Measurements from ENCODE around the gene CCDC167.

Gene CCDC167

DNA sequence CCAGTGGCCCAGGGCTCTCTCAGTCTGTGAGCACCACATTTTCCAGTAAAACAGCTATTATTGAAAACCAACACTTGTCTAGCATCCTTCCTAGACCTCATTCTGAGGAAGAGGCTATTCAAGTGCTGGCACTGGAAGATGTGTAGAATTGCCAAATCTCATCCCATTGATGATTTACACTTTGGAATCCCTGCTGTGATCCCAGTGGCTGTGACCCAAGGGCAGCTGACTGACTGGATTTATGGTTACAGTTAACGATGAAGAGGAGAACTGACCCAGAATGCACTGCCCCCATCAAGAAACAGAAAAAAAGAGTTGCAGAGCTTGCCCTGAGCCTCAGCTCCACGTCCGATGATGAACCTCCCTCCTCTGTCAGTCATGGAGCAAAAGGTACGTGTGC lies 64.3 kb downstream of the CCDC167 start:
- Histone ChIP-seq H3K4me2 (ENCODE audit: low read length, poor library complexity, severe bottlenecking) (no peak overlapping the region), H2BK120ac (ENCODE audit: low read depth, low read length) (no peak overlapping the region), H3K23ac (ENCODE audit: low read length in 2 of 2) (no peak overlapping the region), H2BK12ac (ENCODE audit: low read length in 2 of 2) (no peak overlapping the region), H2AK5ac (ENCODE audit: low read length, severe bottlenecking) (no peak overlapping the region), H3K9me3 (ENCODE audit: control insufficient read depth, low read length) (no peaks in the 10 kb centered on the region), H4K8ac (ENCODE audit: low read length) (no peak overlapping the region), H3K27me3 (ENCODE audit: control insufficient read depth in 1 of 2, insufficient read depth in 1 of 2, low read length in 2 of 2) (no peaks in the 10 kb centered on the region), H3K4me3 (ENCODE audit: insufficient read depth in 1 of 2, low read depth in 1 of 2, low read length in 2 of 2) (peak overlapping the region in 1 of 2 experiments; percentile 4), H4K91ac (ENCODE audit: low read length) (no peak overlapping the region), H3K14ac (ENCODE audit: low read length in 2 of 2) (no peak overlapping the region), H2AFZ (ENCODE audit: low read depth, low read length) (no peak overlapping the region), H3K79me1 (replicated peaks; ENCODE audit: low read length, poor library complexity, severe bottlenecking) (peaks cover 38% of the 10 kb centered on the region), H3K36me3 (ENCODE audit: control insufficient read depth in 1 of 2, insufficient read depth in 2 of 2, low read depth in 1 of 2, low read length in 2 of 2) (peaks cover 6 to 41% of the 10 kb centered on the region in 2 experiments), H3K27ac (ENCODE audit: low read length, poor library complexity, severe bottlenecking) (no peak overlapping the region), H3K4me1 (ENCODE audit: control insufficient read depth, insufficient read depth, low read depth, low read length) (peaks cover 9% of the 10 kb centered on the region), H3K9ac (ENCODE audit: low read length) (peak overlapping the region; percentile 46), H3K4ac (ENCODE audit: low read depth in 1 of 2, low read length in 2 of 2) (no peak overlapping the region), H3K18ac (ENCODE audit: low read depth in 1 of 2, low read length in 2 of 2) (no peak overlapping the region), H2BK15ac (ENCODE audit: low read depth, poor library complexity, severe bottlenecking) (no peak overlapping the region), H2BK5ac (ENCODE audit: low read depth, low read length, poor library complexity, severe bottlenecking) (no peak overlapping the region)
- 88% methylated on average over 4 of the region's 4 CpGs for WGBS
- no peak for DNase-seq

GRCh38 chr6:37433657-37434271 lies 65.9 kb downstream of the CCDC167 start:
- 45% methylated on average over 13 of the region's 13 CpGs for WGBS
- Histone ChIP-seq H3K9me3 (ENCODE audit: control insufficient read depth, low read length) (no peaks in the 10 kb centered on the region), H2BK12ac (ENCODE audit: low read length in 2 of 2) (peak overlapping the region in 1 of 2 experiments; percentile 34), H3K23ac (ENCODE audit: low read length in 2 of 2) (peak overlapping the region in 1 of 2 experiments; percentile 68), H3K36me3 (ENCODE audit: control insufficient read depth in 1 of 2, insufficient read depth in 2 of 2, low read depth in 1 of 2, low read length in 2 of 2) (peaks cover 6 to 25% of the 10 kb centered on the region in 2 experiments), H3K79me1 (replicated peaks; ENCODE audit: low read length, poor library complexity, severe bottlenecking) (peaks cover 32% of the 10 kb centered on the region), H3K27me3 (ENCODE audit: control insufficient read depth in 1 of 2, insufficient read depth in 1 of 2, low read length in 2 of 2) (no peaks in the 10 kb centered on the region), H2AK5ac (ENCODE audit: low read length, severe bottlenecking) (peak overlapping the region; percentile 32), H3K4me1 (ENCODE audit: control insufficient read depth, insufficient read depth, low read depth, low read length) (peaks cover 9% of the 10 kb centered on the region), H3K27ac (ENCODE audit: low read length, poor library complexity, severe bottlenecking) (peak overlapping the region; percentile 31), H2AFZ (ENCODE audit: low read depth, low read length) (peak overlapping the region; percentile 68), H4K91ac (ENCODE audit: low read length) (no peak overlapping the region), H3K18ac (ENCODE audit: low read depth in 1 of 2, low read length in 2 of 2) (peak overlapping the region in 1 of 2 experiments; percentile 52), H3K4me3 (ENCODE audit: insufficient read depth in 1 of 2, low read depth in 1 of 2, low read length in 2 of 2) (peak overlapping the region; percentile 91 to 93), H3K9ac (ENCODE audit: low read length) (peak overlapping the region; percentile 97), H4K8ac (ENCODE audit: low read length) (peak overlapping the region; percentile 97), H3K4ac (ENCODE audit: low read depth in 1 of 2, low read length in 2 of 2) (peak overlapping the region; percentile 2 to 75), H3K4me2 (ENCODE audit: low read length, poor library complexity, severe bottlenecking) (peak overlapping the region; percentile 98), H2BK120ac (ENCODE audit: low read depth, low read length) (no peak overlapping the region), H3K14ac (ENCODE audit: low read length in 2 of 2) (no peak overlapping the region), H2BK5ac (ENCODE audit: low read depth, low read length, poor library complexity, severe bottlenecking) (no peak overlapping the region), H2BK15ac (ENCODE audit: low read depth, poor library complexity, severe bottlenecking) (no peak overlapping the region)
- peak; percentile 34 for DNase-seq
